ENCODE measurements around the gene UNC5B. TPM values are rescaled to one million over a fixed set of nuclear protein-coding genes. Genes with fewer than 3 reads are reported as not detected.
"Not testable (repeated sequence)": the region's sequence is repeated elsewhere in the genome, so short reads cannot be mapped to it uniquely, and the experiment has no call there.

The UNC5B gene
- polyA plus RNA-seq, 4 donors, result 45.3 to 120 (median 62.3) TPM

GRCh38 chr10:71292624-71293445 is 80.5 kb downstream of the UNC5B start:
- no peak for DNase-seq (ENCODE audit: low read depth in 4 of 4, low spot score in 2 of 4)

GRCh38 chr10:71293446-71294084 is 81.2 kb downstream of the UNC5B start:
- DNase-seq (ENCODE audit: low read depth in 4 of 4, low spot score in 2 of 4), result no peak

- DNase-seq (ENCODE audit: low read depth in 4 of 4, low spot score in 2 of 4), result no peak
Observed at GRCh38 chr10:71294091-71294561, 81.8 kb downstream of the UNC5B start.

DNA sequence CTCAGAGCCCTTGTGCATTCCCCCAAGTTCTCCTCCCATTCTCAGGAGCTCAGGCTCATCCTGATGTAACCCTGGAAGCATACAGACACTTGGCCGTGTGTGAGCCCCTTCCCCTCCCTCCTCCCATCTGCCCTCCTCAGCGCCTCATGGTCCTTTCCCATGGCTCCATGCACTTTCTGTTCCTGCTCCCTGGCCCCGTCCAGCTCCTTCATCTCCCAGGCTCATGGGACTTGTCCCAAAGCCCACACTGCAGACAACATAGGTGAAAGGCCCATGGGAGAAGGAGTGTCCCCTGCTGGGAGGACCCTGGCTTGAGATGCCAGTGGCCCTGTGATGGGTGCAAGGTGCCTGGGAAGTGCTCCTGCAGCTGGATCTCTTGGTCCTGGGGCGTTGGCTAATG is 82.5 kb downstream of the UNC5B start:
- DNase-seq (ENCODE audit: low read depth in 4 of 4, low spot score in 2 of 4), result no peak

- DNase-seq (ENCODE audit: low read depth in 4 of 4, low spot score in 2 of 4), result no peak
Observed at GRCh38 chr10:71295641-71296040, 83.3 kb downstream of the UNC5B start.

GRCh38 chr10:71296086-71296485 is 83.7 kb downstream of the UNC5B start:
- no peak for DNase-seq (ENCODE audit: low read depth in 4 of 4, low spot score in 2 of 4)

DNA sequence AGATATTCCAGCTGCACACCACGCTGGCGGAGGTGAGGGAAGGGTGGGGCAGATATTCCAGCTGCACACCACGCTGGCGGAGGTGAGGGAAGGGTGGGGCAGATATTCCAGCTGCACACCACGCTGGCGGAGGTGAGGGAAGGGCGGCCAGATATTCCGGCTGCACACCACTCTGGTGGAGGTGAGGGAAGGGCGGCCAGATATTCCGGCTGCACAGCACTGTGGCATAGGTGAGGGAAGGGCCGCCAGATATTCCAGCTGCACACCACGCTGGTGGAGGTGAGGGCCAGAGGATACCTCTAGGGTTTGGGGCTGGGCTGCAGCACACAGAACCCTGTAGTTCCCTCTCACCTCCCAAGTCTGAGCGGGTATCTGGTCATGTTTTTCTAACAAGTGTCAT is 84.4 kb downstream of the UNC5B start:
- DNase-seq (ENCODE audit: low read depth in 4 of 4, low spot score in 2 of 4), result not testable (repeated sequence)

- no peak for DNase-seq (ENCODE audit: low read depth in 4 of 4, low spot score in 2 of 4)
Observed at GRCh38 chr10:71297343-71297742, 85.0 kb downstream of the UNC5B start.

DNA sequence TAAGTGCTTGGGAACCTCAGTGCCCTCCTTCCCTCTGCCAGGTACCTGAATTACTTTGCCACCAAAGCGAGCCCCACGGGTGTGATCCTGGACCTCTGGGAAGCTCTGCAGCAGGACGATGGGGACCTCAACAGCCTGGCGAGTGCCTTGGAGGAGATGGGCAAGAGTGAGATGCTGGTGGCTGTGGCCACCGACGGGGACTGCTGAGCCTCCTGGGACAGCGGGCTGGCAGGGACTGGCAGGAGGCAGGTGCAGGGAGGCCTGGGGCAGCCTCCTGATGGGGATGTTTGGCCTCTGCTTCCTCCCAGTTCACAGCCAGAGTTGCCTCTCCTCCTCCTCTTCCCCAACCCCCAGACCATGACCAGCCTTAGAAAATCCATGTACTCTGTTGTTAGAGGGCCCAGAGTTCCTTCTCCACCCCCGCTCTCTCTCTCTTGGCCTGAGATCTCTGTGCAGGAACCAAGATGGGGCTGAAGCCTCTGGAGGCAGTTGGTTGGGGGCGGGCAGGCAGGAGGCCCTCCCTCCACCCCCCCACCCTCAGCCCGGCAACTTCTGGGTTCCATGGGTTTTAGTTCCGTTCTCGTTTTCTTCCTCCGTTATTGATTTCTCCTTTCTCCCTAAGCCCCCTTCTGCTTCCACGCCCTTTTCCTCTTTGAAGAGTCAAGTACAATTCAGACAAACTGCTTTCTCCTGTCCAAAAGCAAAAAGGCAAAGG is 86.9 kb downstream of the UNC5B start:
- DNase-seq (ENCODE audit: low read depth in 4 of 4, low spot score in 2 of 4), result no peak

GRCh38 chr10:71300555-71301370 is 88.4 kb downstream of the UNC5B start:
- DNase-seq (ENCODE audit: low read depth in 4 of 4, low spot score in 2 of 4), result no peak

GRCh38 chr10:71301371-71301916 is 89.1 kb downstream of the UNC5B start:
- DNase-seq (ENCODE audit: low read depth in 4 of 4, low spot score in 2 of 4), result no peak

DNA sequence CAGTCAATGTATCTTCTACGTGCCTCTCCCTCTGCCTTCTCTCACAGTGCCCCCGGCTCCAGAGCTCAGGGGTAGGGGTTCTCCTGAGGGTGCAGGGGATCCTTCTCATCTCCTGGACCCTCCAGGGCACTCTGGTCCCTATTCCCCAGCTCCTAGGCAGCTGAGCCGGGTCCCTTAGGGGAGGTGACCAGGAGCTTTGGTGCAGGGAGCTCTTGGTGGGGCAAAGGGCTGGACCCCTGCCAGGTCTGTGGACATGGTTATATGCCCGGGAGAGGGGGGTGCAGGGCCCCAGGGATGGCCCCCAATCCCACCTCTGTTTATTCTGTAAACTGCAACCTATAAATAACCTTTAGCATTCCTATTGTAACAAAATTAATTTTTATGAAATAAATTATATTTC is 90.1 kb downstream of the UNC5B start:
- DNase-seq (ENCODE audit: low read depth in 4 of 4, low spot score in 2 of 4), result no peak

- DNase-seq (ENCODE audit: low read depth in 4 of 4, low spot score in 2 of 4), result no peak
Observed at GRCh38 chr10:71302874-71303568, 90.7 kb downstream of the UNC5B start.

GRCh38 chr10:71303569-71303907 is 91.2 kb downstream of the UNC5B start:
- no peak for DNase-seq (ENCODE audit: low read depth in 4 of 4, low spot score in 2 of 4)

DNA sequence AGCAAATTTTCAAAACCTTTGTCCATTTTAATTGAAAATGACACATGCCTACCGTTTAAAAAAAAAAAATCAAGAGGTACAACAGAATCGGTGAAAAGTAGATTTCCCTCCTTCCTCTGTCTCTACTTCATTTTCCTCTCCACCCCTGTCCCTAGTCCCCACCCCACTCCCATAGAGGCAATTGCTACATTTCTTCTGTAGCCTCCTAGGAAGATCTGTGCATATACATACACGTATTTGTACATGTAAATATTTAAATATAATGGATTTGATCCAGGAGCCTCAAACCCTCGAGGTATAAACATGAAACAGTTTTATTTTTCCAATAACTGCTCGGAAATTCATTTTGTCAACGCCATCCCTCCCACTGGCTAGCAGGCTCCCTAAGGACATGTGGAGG is 92.5 kb downstream of the UNC5B start:
- no peak for DNase-seq (ENCODE audit: low read depth in 4 of 4, low spot score in 2 of 4)

DNA sequence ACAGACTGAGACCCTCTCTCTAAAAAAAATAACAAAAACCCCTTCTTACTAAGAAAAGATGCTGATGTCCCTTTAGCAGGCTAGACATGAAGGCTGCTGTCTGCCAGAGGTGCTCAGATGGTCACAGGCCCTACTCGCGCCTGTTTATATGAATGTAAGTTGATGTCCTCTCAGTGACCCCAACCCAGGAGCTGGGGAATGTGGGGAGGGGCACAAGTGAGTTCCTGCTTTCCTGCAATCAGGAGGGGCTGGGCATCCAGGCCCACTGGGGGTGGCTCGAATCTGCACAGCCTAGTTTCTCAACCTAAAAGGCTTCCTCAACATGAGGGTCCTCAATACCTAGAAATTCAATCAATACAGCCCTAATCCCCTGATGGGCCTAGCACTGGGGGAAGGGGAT is 94.6 kb downstream of the UNC5B start:
- DNase-seq (ENCODE audit: low read depth in 4 of 4, low spot score in 2 of 4), result no peak

DNA sequence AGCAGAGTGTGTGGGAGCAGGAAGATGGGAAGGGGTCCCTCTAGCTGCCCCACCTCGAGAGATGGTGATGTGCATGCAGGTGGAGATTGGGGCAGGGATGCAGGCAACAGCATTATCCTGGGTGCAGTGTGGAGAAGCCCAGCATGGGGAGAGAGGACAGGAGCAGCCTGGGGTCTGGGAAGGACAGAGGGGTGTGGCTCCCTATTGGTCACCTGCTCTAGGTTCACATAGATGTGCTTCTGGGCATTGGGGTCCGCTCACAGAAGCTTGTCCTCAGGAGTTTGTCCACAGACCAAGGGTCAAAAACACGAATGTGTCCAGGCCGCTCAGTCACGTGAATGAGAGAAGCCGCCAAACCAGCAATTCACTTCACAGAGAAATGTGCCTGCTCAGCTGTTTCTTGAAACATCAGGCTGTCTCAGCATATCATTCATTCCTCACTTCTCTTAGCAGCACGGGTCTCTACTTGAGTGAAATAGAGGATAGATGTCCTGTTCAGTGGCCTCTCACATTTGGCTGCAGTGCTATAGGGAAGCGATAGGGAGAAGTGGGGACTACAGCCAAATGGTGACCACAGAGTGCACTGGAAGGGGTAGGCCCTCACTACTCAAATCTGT is 95.2 kb downstream of the UNC5B start:
- DNase-seq (ENCODE audit: low read depth in 4 of 4, low spot score in 2 of 4), result no peak

GRCh38 chr10:71308244-71308643 is 95.9 kb downstream of the UNC5B start:
- DNase-seq (ENCODE audit: low read depth in 4 of 4, low spot score in 2 of 4), result no peak

DNA sequence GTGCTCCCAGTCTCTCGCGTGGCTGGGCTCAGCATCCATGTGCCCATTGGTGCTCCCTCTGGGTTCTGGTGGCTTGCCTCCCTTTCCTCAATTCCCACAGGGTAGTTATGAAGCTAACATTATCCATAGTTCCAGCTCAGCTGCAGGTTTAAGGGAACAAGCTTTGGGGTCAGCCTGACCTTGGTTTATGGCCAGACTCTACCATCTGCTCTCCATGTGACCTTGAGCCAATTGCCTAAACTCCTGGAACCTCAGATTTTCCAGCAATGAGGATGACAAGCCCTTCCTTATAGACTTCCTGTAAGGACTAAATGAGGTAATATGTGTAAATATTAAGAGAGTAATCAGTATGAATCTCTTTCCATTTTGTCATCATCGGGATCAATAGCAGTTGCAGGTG is 96.6 kb downstream of the UNC5B start:
- DNase-seq (ENCODE audit: low read depth in 4 of 4, low spot score in 2 of 4), result no peak
